Measurements from ENCODE around the gene VPS52. TPM values are rescaled to one million over a fixed set of nuclear protein-coding genes. Genes with fewer than 3 reads are reported as not detected.
A peak's percentile ranks its signal among the peaks of the same experiment; 100 is the strongest.

The VPS52 gene
- total and polyA plus RNA-seq, 9 of the 15 experiments (the other 6 are each of a cell fraction or from before 2014, with no cell fraction given) = 24.4 to 103 (median 40.2) TPM

DNA sequence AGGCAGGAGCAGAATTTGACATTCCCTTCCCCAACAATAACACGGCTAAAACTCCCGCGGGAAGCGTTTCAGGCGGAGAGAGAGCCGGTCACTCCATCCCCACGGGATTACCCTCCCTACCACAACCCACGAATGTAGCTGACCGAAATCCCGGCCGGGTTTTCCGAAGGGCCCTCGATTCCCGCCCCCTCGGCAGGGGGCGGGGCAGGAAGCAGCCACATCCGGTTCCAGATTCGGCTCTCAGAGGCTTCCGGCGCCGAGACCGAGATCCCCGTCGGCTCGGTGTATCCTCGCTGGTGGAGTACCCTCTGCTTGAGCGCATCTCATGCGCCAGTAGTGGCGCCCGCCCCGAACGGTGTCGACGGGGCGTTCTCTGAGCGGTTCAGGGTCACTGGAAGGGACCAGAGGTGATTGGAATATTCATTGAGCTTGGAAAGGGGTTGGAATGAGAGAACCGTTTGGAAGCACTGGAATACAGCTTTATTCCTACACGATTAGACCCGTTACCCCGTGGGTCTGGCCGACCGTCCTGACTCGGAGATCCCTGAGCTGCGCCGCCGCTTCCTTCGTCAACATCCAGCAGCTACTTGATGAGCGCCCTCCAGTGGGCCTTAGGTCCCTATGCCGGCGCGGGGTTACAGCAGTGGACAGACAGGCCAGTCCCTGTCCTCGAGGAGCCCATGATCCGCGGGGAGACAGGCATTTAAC lies 27.7 kb upstream of the VPS52 start (continued):
- TF ChIP-seq RHOXF2B (CRISPR knock-in tag; conservative IDR thresholded peaks at IDR 0.05) (peak; percentile 79), MYC (IDR thresholded peaks at IDR 0.05; ENCODE audit: low read depth, low read length) (peak; percentile 73), MYC (CRISPR knock-in tag; IDR thresholded peaks at IDR 0.05; ENCODE audit: borderline replicate concordance, low read depth) (peak; percentile 62; the same call in 1 of the 2 replicates), PRPF4 (IDR thresholded peaks at IDR 0.05; ENCODE audit: insufficient read depth, low read depth, low read length, poor library complexity, severe bottlenecking) (no peak), ZKSCAN1 (IDR thresholded peaks at IDR 0.05; ENCODE audit: low read depth, low read length) (0 out of 2 replicates have a peak, but pooled peaks have one; percentile 45), RFX5 (IDR thresholded peaks at IDR 0.05; ENCODE audit: low read depth, low read length) (no peak), STAG1 (CRISPR knock-in tag; IDR thresholded peaks at IDR 0.05; ENCODE audit: borderline replicate concordance) (no peak)
- TF ChIP-seq, protein P1, sequence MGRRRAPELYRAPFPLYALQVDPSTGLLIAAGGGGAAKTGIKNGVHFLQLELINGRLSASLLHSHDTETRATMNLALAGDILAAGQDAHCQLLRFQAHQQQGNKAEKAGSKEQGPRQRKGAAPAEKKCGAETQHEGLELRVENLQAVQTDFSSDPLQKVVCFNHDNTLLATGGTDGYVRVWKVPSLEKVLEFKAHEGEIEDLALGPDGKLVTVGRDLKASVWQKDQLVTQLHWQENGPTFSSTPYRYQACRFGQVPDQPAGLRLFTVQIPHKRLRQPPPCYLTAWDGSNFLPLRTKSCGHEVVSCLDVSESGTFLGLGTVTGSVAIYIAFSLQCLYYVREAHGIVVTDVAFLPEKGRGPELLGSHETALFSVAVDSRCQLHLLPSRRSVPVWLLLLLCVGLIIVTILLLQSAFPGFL (CRISPR knock-in tag; IDR thresholded peaks at IDR 0.05) = no peak
- TF ChIP-seq, protein P2, sequence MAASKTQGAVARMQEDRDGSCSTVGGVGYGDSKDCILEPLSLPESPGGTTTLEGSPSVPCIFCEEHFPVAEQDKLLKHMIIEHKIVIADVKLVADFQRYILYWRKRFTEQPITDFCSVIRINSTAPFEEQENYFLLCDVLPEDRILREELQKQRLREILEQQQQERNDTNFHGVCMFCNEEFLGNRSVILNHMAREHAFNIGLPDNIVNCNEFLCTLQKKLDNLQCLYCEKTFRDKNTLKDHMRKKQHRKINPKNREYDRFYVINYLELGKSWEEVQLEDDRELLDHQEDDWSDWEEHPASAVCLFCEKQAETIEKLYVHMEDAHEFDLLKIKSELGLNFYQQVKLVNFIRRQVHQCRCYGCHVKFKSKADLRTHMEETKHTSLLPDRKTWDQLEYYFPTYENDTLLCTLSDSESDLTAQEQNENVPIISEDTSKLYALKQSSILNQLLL (CRISPR knock-in tag; IDR thresholded peaks at IDR 0.05; ENCODE audit: borderline replicate concordance) = no peak
- TF ChIP-seq, protein P3, sequence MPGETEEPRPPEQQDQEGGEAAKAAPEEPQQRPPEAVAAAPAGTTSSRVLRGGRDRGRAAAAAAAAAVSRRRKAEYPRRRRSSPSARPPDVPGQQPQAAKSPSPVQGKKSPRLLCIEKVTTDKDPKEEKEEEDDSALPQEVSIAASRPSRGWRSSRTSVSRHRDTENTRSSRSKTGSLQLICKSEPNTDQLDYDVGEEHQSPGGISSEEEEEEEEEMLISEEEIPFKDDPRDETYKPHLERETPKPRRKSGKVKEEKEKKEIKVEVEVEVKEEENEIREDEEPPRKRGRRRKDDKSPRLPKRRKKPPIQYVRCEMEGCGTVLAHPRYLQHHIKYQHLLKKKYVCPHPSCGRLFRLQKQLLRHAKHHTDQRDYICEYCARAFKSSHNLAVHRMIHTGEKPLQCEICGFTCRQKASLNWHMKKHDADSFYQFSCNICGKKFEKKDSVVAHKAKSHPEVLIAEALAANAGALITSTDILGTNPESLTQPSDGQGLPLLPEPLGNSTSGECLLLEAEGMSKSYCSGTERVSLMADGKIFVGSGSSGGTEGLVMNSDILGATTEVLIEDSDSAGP (CRISPR knock-in tag; IDR thresholded peaks at IDR 0.05) = no peak
- TF ChIP-seq, protein P4, sequence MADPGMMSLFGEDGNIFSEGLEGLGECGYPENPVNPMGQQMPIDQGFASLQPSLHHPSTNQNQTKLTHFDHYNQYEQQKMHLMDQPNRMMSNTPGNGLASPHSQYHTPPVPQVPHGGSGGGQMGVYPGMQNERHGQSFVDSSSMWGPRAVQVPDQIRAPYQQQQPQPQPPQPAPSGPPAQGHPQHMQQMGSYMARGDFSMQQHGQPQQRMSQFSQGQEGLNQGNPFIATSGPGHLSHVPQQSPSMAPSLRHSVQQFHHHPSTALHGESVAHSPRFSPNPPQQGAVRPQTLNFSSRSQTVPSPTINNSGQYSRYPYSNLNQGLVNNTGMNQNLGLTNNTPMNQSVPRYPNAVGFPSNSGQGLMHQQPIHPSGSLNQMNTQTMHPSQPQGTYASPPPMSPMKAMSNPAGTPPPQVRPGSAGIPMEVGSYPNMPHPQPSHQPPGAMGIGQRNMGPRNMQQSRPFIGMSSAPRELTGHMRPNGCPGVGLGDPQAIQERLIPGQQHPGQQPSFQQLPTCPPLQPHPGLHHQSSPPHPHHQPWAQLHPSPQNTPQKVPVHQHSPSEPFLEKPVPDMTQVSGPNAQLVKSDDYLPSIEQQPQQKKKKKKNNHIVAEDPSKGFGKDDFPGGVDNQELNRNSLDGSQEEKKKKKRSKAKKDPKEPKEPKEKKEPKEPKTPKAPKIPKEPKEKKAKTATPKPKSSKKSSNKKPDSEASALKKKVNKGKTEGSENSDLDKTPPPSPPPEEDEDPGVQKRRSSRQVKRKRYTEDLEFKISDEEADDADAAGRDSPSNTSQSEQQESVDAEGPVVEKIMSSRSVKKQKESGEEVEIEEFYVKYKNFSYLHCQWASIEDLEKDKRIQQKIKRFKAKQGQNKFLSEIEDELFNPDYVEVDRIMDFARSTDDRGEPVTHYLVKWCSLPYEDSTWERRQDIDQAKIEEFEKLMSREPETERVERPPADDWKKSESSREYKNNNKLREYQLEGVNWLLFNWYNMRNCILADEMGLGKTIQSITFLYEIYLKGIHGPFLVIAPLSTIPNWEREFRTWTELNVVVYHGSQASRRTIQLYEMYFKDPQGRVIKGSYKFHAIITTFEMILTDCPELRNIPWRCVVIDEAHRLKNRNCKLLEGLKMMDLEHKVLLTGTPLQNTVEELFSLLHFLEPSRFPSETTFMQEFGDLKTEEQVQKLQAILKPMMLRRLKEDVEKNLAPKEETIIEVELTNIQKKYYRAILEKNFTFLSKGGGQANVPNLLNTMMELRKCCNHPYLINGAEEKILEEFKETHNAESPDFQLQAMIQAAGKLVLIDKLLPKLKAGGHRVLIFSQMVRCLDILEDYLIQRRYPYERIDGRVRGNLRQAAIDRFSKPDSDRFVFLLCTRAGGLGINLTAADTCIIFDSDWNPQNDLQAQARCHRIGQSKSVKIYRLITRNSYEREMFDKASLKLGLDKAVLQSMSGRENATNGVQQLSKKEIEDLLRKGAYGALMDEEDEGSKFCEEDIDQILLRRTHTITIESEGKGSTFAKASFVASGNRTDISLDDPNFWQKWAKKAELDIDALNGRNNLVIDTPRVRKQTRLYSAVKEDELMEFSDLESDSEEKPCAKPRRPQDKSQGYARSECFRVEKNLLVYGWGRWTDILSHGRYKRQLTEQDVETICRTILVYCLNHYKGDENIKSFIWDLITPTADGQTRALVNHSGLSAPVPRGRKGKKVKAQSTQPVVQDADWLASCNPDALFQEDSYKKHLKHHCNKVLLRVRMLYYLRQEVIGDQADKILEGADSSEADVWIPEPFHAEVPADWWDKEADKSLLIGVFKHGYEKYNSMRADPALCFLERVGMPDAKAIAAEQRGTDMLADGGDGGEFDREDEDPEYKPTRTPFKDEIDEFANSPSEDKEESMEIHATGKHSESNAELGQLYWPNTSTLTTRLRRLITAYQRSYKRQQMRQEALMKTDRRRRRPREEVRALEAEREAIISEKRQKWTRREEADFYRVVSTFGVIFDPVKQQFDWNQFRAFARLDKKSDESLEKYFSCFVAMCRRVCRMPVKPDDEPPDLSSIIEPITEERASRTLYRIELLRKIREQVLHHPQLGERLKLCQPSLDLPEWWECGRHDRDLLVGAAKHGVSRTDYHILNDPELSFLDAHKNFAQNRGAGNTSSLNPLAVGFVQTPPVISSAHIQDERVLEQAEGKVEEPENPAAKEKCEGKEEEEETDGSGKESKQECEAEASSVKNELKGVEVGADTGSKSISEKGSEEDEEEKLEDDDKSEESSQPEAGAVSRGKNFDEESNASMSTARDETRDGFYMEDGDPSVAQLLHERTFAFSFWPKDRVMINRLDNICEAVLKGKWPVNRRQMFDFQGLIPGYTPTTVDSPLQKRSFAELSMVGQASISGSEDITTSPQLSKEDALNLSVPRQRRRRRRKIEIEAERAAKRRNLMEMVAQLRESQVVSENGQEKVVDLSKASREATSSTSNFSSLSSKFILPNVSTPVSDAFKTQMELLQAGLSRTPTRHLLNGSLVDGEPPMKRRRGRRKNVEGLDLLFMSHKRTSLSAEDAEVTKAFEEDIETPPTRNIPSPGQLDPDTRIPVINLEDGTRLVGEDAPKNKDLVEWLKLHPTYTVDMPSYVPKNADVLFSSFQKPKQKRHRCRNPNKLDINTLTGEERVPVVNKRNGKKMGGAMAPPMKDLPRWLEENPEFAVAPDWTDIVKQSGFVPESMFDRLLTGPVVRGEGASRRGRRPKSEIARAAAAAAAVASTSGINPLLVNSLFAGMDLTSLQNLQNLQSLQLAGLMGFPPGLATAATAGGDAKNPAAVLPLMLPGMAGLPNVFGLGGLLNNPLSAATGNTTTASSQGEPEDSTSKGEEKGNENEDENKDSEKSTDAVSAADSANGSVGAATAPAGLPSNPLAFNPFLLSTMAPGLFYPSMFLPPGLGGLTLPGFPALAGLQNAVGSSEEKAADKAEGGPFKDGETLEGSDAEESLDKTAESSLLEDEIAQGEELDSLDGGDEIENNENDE (IDR thresholded peaks at IDR 0.05; ENCODE audit: low read depth, low read length) = no peak
